ENCODE results near the gene ADGRL3.

ADGRL3 gene

DNA sequence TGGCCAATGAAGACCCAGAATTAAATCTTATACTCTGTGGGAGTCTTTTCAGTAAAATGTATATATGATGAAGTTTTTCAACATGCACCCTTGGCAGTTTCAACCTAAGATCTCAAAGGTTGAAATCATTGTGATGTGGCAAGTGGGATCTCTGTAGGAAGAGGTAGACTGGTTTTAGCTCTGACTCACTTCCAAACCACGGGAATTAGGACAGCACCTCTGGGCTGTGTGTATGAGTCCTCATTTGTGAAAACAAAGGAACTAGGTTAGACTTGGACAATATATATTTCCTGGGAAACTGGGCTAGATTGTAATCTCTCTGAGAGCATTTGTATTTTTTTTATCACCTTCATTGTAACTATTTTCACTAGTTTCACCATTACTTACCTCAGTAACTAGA lies 333.0 kb downstream of the ADGRL3 start:
- ATAC-seq (replicated peaks; ENCODE audit: extremely low read depth, poor library complexity, severe bottlenecking) (no peak), DNase-seq (ENCODE audit: low spot score in 2 of 2) (no peak)
- H3K27ac Mint-ChIP-seq (ENCODE audit: low read depth): no peak overlapping the region
- no peaks in the 10 kb centered on the region for H3K27me3 Mint-ChIP-seq
- H3K9me3 Mint-ChIP-seq: peaks cover 22% of the 10 kb centered on the region
- H3K4me1 Mint-ChIP-seq: no peaks in the 10 kb centered on the region
- no peak overlapping the region for H3K4me3 Mint-ChIP-seq
- H3K36me3 Mint-ChIP-seq (ENCODE audit: insufficient read depth): no peaks in the 10 kb centered on the region

DNA sequence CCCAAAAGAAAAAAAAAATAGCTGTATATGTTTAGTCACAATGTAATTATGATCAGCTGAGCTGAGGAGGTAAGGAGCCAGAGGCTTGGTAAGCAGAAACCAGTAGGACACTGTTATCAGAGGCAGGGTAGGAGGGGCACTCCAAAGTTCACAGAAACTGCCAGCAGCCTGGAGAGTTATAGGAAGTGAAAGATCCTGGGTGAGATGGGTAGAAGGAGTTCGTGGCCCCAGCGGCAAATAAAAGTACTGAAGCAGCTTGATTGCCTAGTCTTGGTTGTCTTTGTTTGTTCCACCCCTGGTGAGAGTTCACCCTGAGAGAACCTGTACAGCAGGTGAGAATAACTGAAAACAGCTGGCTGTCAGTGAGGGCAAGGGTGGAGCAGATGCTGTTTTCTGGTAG lies 340.8 kb downstream of the ADGRL3 start:
- H3K27me3 Mint-ChIP-seq: no peaks in the 10 kb centered on the region
- no peak overlapping the region for H3K4me3 Mint-ChIP-seq
- H3K36me3 Mint-ChIP-seq (ENCODE audit: insufficient read depth): no peaks in the 10 kb centered on the region
- DNase-seq (ENCODE audit: low spot score in 2 of 2): no peak
- H3K9me3 Mint-ChIP-seq: peaks cover 27% of the 10 kb centered on the region
- no peak overlapping the region for H3K27ac Mint-ChIP-seq (ENCODE audit: low read depth)
- no peaks in the 10 kb centered on the region for H3K4me1 Mint-ChIP-seq
- no peak for ATAC-seq (replicated peaks; ENCODE audit: extremely low read depth, poor library complexity, severe bottlenecking)

DNA sequence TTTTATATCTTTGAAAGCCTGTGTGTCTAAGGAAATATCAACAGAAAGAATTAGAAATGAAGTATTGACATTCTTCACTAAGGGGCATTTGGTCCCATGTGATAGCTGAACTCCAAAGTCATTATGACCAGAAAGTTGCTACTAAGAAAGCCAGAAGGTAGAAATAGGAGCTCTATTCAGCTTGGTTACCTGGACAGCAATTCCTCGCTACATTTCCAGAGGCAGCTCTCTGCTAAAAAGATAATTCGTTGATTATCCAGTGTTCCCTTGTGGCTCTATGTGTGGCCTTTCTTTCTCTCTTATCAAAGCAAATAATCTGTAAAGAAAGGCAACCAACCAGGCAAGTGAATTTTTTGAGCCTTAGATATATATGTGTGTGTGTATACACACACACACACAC lies 341.3 kb downstream of the ADGRL3 start:
- no peaks in the 10 kb centered on the region for H3K36me3 Mint-ChIP-seq (ENCODE audit: insufficient read depth)
- no peaks in the 10 kb centered on the region for H3K27me3 Mint-ChIP-seq
- no peak for DNase-seq (ENCODE audit: low spot score in 2 of 2)
- peaks cover 25% of the 10 kb centered on the region for H3K9me3 Mint-ChIP-seq
- H3K4me3 Mint-ChIP-seq: no peak overlapping the region
- no peak for ATAC-seq (replicated peaks; ENCODE audit: extremely low read depth, poor library complexity, severe bottlenecking)
- no peak overlapping the region for H3K27ac Mint-ChIP-seq (ENCODE audit: low read depth)
- H3K4me1 Mint-ChIP-seq: no peaks in the 10 kb centered on the region

DNA sequence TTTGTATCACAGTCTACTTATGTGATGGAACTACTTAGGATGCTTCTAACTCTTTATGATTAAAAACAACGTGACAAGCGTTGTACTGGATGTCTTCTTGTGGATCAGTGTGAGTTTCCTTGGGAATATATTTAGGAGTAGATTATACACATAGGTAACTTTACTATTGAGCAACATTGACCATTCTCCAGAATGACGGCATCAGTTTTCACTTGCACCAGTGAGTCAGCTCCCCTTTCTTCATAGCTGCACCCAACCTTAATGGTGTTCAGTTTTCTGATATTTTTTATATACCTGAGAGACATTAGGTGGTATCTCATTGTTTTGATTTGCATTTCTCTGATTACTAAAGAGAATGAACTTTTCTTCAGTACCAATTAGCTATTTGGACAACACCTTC lies 343.9 kb downstream of the ADGRL3 start:
- no peak for ATAC-seq (replicated peaks; ENCODE audit: extremely low read depth, poor library complexity, severe bottlenecking)
- H3K4me3 Mint-ChIP-seq: no peak overlapping the region
- H3K9me3 Mint-ChIP-seq: peaks cover 21% of the 10 kb centered on the region
- no peaks in the 10 kb centered on the region for H3K4me1 Mint-ChIP-seq
- no peak overlapping the region for H3K27ac Mint-ChIP-seq (ENCODE audit: low read depth)
- no peaks in the 10 kb centered on the region for H3K36me3 Mint-ChIP-seq (ENCODE audit: insufficient read depth)
- no peaks in the 10 kb centered on the region for H3K27me3 Mint-ChIP-seq
- DNase-seq (ENCODE audit: low spot score in 2 of 2): no peak

DNA sequence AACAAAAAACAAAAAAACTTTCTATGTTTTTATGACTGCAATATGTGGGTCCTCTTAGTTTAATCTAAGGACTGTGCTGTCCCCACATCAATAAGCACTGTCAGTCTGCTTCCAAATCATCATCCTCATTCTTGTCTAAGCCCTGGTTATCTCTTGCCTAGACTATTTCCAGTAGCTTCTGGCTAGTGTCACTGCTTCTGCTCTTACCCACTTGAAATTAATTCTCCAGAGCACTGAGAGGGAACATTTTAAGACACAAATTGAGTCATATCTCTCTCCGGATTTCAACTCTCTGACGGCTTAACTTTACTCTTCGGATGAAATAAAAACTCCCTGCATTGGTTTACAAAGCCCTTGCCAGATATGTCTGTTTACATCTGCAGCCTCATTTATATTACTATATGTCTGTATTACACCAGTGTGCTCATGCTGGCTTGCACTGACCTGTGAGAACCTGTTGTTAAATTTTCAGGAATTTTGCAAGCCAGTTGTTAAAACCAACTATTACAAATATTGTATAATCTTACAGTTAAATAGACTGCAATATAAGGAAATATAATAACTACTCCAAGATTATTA lies 345.9 kb downstream of the ADGRL3 start:
- no peak for DNase-seq (ENCODE audit: low spot score in 2 of 2)

DNA sequence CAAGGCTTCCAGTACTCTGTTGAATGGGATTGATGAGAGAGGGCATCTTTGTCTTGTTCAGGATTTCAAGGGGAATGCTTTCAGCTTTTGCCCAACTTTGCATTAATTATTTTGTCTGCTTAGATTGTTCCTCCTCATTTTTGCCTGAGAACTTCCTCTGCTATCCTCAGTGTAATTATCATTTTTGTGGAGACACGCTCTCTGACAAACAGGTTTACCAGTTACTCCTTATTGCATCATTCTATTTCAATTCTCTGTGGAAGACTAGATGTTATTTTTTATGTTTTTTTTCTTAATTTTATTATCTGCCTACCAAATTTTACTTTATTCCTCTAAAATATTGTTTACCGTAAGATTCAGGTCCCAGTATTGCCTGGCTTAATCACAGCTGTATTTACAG lies 349.2 kb downstream of the ADGRL3 start:
- Mint-ChIP-seq H3K4me3 (no peak overlapping the region), H3K27me3 (no peaks in the 10 kb centered on the region), H3K9me3 (peaks cover 17% of the 10 kb centered on the region), H3K4me1 (no peaks in the 10 kb centered on the region), H3K27ac (ENCODE audit: low read depth) (no peak overlapping the region), H3K36me3 (ENCODE audit: insufficient read depth) (no peaks in the 10 kb centered on the region)
- no peak for ATAC-seq (replicated peaks; ENCODE audit: extremely low read depth, poor library complexity, severe bottlenecking)
- no peak for DNase-seq (ENCODE audit: low spot score in 2 of 2)

More for the DNA sequence above, 345.9 kb downstream of the ADGRL3 start:
- ATAC-seq (replicated peaks; ENCODE audit: extremely low read depth, poor library complexity, severe bottlenecking): no peak
- H3K27ac Mint-ChIP-seq (ENCODE audit: low read depth): no peak overlapping the region
- H3K9me3 Mint-ChIP-seq: peaks cover 11% of the 10 kb centered on the region
- no peaks in the 10 kb centered on the region for H3K36me3 Mint-ChIP-seq (ENCODE audit: insufficient read depth)
- no peaks in the 10 kb centered on the region for H3K4me1 Mint-ChIP-seq
- H3K4me3 Mint-ChIP-seq: no peak overlapping the region
- no peaks in the 10 kb centered on the region for H3K27me3 Mint-ChIP-seq

DNA sequence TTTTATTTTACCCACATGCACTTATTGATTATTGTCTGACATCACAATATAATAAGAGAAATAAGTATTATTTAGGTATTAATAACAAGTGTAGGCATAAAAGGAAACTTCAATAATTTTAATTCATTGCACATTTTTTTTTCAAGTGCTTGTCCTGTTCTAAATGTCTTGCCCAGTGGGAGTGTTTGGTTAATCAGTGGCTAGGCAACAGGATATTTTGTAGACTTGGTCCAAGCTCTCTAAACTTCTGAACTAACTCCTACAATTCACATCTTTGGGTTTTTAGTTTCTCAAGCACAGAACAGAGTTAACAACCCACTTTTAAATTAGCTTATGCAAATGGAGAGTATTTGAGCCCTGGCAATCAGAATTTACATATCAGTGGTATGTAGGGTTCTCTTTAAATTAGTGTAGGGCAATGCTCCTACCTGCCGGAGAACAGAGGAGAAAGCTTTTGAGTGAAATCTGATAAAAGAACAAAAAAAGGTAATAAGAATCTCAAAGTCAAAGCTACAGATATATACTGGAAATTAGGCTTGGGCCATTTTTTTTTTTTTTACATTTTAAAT lies 353.5 kb downstream of the ADGRL3 start:
- H3K4me1 Mint-ChIP-seq: no peaks in the 10 kb centered on the region
- no peak overlapping the region for H3K27ac Mint-ChIP-seq (ENCODE audit: low read depth)
- H3K4me3 Mint-ChIP-seq: no peak overlapping the region
- H3K27me3 Mint-ChIP-seq: no peaks in the 10 kb centered on the region
- ATAC-seq (replicated peaks; ENCODE audit: extremely low read depth, poor library complexity, severe bottlenecking): no peak
- H3K36me3 Mint-ChIP-seq (ENCODE audit: insufficient read depth): peaks cover 1% of the 10 kb centered on the region
- no peak for DNase-seq (ENCODE audit: low spot score in 2 of 2)
- H3K9me3 Mint-ChIP-seq: peaks cover 18% of the 10 kb centered on the region

DNA sequence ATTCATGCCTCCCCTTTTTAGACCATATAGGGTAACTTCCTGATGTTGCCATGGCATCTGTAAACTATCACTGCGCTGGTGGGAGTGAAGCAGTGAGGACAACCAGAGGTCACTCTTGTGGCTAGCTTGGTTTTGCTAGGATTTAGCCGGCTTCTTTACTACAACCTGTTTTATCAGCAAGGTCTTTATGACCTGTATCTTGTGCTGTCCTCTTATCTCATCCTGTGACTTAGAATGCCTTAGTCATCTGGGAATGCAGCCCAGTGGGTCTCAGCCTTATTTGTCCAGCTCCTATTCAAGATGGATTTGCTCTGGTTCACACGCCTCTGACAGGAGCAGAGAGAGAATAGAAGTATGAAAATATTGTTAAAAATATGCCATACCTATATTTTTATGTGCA lies 355.7 kb downstream of the ADGRL3 start:
- Mint-ChIP-seq H3K9me3 (peaks cover 18% of the 10 kb centered on the region), H3K27ac (ENCODE audit: low read depth) (no peak overlapping the region), H3K4me1 (no peaks in the 10 kb centered on the region), H3K36me3 (ENCODE audit: insufficient read depth) (peaks cover 1% of the 10 kb centered on the region), H3K4me3 (no peak overlapping the region), H3K27me3 (no peaks in the 10 kb centered on the region)
- ATAC-seq (replicated peaks; ENCODE audit: extremely low read depth, poor library complexity, severe bottlenecking) (no peak), DNase-seq (ENCODE audit: low spot score in 2 of 2) (no peak)

DNA sequence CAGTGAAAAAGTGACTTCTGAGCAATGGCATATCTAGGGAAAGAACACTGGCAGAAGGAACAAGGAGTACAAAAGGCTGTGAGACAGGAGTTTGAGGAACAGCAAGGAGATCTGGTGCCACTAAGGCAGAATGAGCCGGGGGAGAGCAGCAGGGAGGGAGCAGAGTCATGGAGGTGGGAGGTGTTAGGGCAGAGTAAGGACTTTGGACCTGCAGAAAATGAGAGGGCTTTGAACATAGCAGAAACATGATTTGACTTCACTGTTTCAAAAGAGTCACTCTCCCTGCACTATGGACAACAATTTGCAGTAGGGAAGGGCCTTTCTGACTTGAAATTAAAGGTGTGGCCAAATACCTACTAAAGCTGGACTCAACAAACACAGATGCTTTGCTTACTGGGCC lies 356.2 kb downstream of the ADGRL3 start:
- Mint-ChIP-seq H3K27me3 (no peaks in the 10 kb centered on the region), H3K4me3 (no peak overlapping the region), H3K9me3 (peaks cover 18% of the 10 kb centered on the region), H3K4me1 (no peaks in the 10 kb centered on the region), H3K36me3 (ENCODE audit: insufficient read depth) (peaks cover 1% of the 10 kb centered on the region), H3K27ac (ENCODE audit: low read depth) (no peak overlapping the region)
- DNase-seq (ENCODE audit: low spot score in 2 of 2) (no peak), ATAC-seq (replicated peaks; ENCODE audit: extremely low read depth, poor library complexity, severe bottlenecking) (no peak)

DNA sequence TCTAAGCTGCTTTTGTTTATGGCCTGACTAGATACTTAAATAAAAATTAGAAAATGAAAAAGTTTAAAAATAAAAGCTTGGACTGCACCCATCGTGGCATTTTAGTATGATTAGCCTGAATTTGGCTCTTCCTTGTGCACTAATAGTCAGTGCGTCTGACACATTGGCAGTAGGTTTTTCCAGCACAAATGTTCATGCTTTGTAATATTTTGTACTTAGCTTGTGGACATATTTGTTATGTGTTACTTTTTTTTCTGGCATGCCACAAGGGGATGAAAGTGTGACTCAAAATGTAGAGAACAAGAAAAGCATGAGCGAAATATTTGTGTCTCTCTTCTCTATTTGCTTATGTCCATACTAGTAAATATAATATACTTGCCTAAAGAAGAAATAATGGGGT lies 359.3 kb downstream of the ADGRL3 start:
- DNase-seq (ENCODE audit: low spot score in 2 of 2) (no peak), ATAC-seq (replicated peaks; ENCODE audit: extremely low read depth, poor library complexity, severe bottlenecking) (no peak)
- no peak overlapping the region for H3K27ac Mint-ChIP-seq (ENCODE audit: low read depth)
- H3K27me3 Mint-ChIP-seq: no peaks in the 10 kb centered on the region
- H3K36me3 Mint-ChIP-seq (ENCODE audit: insufficient read depth): peaks cover 1% of the 10 kb centered on the region
- H3K4me3 Mint-ChIP-seq: no peak overlapping the region
- H3K9me3 Mint-ChIP-seq: peaks cover 17% of the 10 kb centered on the region
- no peaks in the 10 kb centered on the region for H3K4me1 Mint-ChIP-seq

DNA sequence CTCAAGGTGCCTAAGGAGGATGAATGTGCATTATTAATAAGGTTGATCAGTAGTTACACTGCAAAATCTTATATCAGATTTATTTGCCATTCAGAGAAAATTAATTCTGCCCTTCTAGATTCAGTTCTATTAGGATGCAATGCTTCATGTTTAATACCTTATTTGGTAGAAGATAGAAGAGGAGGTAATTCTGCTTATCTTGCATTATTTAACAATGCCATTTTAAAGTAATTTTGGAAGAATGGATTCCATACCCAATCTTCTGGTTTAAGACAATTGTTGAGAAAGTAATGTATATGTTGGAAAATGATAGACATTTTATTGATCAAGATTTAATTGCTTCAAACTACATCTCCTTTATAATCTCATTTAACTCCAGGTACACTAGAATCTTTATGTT lies 360.9 kb downstream of the ADGRL3 start:
- no peak for DNase-seq (ENCODE audit: low spot score in 2 of 2)
- no peaks in the 10 kb centered on the region for H3K27me3 Mint-ChIP-seq
- no peak for ATAC-seq (replicated peaks; ENCODE audit: extremely low read depth, poor library complexity, severe bottlenecking)
- H3K36me3 Mint-ChIP-seq (ENCODE audit: insufficient read depth): no peaks in the 10 kb centered on the region
- H3K4me1 Mint-ChIP-seq: no peaks in the 10 kb centered on the region
- no peak overlapping the region for H3K4me3 Mint-ChIP-seq
- H3K27ac Mint-ChIP-seq (ENCODE audit: low read depth): no peak overlapping the region
- peaks cover 15% of the 10 kb centered on the region for H3K9me3 Mint-ChIP-seq

DNA sequence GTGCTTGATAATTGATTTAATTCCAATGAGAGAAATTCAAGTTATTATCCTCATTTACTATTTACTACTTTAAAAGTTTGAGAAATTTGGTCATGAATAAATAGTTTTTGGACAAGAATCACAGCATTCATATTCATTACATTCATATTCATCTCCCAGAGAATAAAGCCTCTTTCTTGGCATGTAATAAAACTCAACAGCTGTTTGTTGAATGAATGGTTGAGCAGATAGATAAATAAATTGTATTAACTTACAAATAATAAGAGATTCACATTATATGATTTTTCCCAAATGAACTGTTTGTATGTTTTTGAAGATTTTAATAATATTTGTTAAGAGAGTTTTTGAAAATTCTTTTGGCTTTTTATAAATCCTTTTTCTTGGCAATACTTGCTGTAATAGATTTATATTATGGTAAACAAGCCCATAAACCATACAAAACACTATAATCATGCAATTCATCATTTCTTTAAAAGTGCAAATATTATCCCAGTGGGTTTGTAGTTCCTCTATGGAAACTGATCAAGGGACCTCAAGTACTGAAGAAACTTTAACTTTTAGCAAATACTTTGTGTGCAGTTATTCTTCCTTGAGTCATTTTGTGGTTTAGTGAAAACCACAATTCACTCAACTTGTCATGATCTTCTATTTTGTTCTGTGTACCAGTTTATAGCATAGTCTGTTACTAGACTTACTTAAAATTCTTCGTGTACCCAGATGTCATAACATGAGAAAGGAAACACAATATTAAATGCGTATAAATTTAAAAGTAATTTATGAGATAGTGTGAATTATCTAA lies 371.8 kb downstream of the ADGRL3 start:
- DNase-seq (ENCODE audit: low spot score in 2 of 2) (no peak), ATAC-seq (replicated peaks; ENCODE audit: extremely low read depth, poor library complexity, severe bottlenecking) (no peak)
- Mint-ChIP-seq H3K4me1 (no peaks in the 10 kb centered on the region), H3K9me3 (peaks cover 15% of the 10 kb centered on the region), H3K27me3 (no peaks in the 10 kb centered on the region), H3K36me3 (ENCODE audit: insufficient read depth) (no peaks in the 10 kb centered on the region), H3K4me3 (no peak overlapping the region), H3K27ac (ENCODE audit: low read depth) (no peak overlapping the region)

DNA sequence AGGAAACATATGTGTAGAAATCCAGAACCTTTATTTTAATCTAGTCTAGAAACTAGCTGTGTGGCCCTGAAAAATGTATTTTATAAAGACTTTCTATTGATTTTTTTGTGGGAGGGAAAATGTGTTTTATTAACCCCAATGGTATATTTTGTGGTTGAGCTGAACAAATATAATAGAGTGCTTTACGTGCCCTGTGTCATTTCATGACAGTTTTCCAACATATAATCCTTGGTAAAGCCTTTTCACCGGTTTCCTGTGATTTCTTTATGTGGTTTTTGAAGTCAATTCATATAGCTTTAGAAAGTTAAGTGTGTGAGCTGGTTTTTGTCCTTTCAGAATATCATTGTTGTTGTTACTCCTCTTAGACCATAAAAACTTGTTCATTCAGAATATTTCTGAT lies 375.7 kb downstream of the ADGRL3 start:
- no peak for ATAC-seq (replicated peaks; ENCODE audit: extremely low read depth, poor library complexity, severe bottlenecking)
- no peaks in the 10 kb centered on the region for H3K4me1 Mint-ChIP-seq
- no peak overlapping the region for H3K4me3 Mint-ChIP-seq
- H3K27me3 Mint-ChIP-seq: no peaks in the 10 kb centered on the region
- H3K27ac Mint-ChIP-seq (ENCODE audit: low read depth): no peak overlapping the region
- DNase-seq (ENCODE audit: low spot score in 2 of 2): no peak
- H3K36me3 Mint-ChIP-seq (ENCODE audit: insufficient read depth): no peaks in the 10 kb centered on the region
- peaks cover 23% of the 10 kb centered on the region for H3K9me3 Mint-ChIP-seq
